ENCODE data around the gene SRP19. TPM values are rescaled to one million over a fixed set of nuclear protein-coding genes. Genes with fewer than 3 reads are reported as not detected.

Gene SRP19
- total RNA-seq, 1 experiment from 2014 or later: 56.4 TPM

DNA sequence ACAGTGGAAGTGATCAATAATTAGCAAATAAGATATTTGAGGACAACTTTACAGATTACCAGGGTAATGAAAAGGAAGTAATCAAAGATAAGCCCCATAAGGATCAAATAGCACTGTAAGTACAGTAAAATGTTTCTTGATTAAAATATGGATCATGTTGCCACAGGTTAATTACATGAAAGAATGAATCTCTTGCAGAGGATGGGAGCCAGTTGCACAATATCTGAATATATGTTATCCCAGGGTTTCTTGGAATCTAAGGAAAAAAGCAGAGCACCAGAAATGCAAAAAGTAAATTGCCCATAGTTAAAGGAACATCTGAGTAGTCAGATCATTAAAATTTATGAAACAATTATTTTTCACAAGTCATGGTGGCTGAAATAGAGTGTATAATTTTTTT lies 13.8 kb upstream of the SRP19 start:
- TF ChIP-seq, protein P1, sequence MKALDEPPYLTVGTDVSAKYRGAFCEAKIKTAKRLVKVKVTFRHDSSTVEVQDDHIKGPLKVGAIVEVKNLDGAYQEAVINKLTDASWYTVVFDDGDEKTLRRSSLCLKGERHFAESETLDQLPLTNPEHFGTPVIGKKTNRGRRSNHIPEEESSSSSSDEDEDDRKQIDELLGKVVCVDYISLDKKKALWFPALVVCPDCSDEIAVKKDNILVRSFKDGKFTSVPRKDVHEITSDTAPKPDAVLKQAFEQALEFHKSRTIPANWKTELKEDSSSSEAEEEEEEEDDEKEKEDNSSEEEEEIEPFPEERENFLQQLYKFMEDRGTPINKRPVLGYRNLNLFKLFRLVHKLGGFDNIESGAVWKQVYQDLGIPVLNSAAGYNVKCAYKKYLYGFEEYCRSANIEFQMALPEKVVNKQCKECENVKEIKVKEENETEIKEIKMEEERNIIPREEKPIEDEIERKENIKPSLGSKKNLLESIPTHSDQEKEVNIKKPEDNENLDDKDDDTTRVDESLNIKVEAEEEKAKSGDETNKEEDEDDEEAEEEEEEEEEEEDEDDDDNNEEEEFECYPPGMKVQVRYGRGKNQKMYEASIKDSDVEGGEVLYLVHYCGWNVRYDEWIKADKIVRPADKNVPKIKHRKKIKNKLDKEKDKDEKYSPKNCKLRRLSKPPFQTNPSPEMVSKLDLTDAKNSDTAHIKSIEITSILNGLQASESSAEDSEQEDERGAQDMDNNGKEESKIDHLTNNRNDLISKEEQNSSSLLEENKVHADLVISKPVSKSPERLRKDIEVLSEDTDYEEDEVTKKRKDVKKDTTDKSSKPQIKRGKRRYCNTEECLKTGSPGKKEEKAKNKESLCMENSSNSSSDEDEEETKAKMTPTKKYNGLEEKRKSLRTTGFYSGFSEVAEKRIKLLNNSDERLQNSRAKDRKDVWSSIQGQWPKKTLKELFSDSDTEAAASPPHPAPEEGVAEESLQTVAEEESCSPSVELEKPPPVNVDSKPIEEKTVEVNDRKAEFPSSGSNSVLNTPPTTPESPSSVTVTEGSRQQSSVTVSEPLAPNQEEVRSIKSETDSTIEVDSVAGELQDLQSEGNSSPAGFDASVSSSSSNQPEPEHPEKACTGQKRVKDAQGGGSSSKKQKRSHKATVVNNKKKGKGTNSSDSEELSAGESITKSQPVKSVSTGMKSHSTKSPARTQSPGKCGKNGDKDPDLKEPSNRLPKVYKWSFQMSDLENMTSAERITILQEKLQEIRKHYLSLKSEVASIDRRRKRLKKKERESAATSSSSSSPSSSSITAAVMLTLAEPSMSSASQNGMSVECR (CRISPR knock-in tag; IDR thresholded peaks at IDR 0.05; ENCODE audit: borderline replicate concordance): no peak
- TF ChIP-seq SMAD3 (CRISPR knock-in tag; IDR thresholded peaks at IDR 0.05; ENCODE audit: borderline replicate concordance) (no peak), NFYB (CRISPR knock-in tag; conservative IDR thresholded peaks at IDR 0.05; ENCODE audit: low read depth) (no peak), ZBTB21 (CRISPR knock-in tag; IDR thresholded peaks at IDR 0.05; ENCODE audit: borderline replicate concordance) (no peak), ZNF219 (CRISPR knock-in tag; IDR thresholded peaks at IDR 0.05; ENCODE audit: borderline replicate concordance) (no peak), ZNF396 (CRISPR knock-in tag; IDR thresholded peaks at IDR 0.05; ENCODE audit: borderline replicate concordance) (no peak), ZNF416 (CRISPR knock-in tag; IDR thresholded peaks at IDR 0.05) (no peak)
- TF ChIP-seq, protein P2, sequence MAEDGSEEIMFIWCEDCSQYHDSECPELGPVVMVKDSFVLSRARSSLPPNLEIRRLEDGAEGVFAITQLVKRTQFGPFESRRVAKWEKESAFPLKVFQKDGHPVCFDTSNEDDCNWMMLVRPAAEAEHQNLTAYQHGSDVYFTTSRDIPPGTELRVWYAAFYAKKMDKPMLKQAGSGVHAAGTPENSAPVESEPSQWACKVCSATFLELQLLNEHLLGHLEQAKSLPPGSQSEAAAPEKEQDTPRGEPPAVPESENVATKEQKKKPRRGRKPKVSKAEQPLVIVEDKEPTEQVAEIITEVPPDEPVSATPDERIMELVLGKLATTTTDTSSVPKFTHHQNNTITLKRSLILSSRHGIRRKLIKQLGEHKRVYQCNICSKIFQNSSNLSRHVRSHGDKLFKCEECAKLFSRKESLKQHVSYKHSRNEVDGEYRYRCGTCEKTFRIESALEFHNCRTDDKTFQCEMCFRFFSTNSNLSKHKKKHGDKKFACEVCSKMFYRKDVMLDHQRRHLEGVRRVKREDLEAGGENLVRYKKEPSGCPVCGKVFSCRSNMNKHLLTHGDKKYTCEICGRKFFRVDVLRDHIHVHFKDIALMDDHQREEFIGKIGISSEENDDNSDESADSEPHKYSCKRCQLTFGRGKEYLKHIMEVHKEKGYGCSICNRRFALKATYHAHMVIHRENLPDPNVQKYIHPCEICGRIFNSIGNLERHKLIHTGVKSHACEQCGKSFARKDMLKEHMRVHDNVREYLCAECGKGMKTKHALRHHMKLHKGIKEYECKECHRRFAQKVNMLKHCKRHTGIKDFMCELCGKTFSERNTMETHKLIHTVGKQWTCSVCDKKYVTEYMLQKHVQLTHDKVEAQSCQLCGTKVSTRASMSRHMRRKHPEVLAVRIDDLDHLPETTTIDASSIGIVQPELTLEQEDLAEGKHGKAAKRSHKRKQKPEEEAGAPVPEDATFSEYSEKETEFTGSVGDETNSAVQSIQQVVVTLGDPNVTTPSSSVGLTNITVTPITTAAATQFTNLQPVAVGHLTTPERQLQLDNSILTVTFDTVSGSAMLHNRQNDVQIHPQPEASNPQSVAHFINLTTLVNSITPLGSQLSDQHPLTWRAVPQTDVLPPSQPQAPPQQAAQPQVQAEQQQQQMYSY (CRISPR knock-in tag; IDR thresholded peaks at IDR 0.05): no peak
- TF ChIP-seq, protein P3, sequence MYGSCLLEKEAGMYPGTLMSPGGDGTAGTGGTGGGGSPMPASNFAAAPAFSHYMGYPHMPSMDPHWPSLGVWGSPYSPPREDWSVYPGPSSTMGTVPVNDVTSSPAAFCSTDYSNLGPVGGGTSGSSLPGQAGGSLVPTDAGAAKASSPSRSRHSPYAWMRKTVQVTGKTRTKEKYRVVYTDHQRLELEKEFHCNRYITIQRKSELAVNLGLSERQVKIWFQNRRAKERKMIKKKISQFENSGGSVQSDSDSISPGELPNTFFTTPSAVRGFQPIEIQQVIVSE (CRISPR knock-in tag; IDR thresholded peaks at IDR 0.05; ENCODE audit: borderline replicate concordance): no peak
- TF ChIP-seq, protein P4, sequence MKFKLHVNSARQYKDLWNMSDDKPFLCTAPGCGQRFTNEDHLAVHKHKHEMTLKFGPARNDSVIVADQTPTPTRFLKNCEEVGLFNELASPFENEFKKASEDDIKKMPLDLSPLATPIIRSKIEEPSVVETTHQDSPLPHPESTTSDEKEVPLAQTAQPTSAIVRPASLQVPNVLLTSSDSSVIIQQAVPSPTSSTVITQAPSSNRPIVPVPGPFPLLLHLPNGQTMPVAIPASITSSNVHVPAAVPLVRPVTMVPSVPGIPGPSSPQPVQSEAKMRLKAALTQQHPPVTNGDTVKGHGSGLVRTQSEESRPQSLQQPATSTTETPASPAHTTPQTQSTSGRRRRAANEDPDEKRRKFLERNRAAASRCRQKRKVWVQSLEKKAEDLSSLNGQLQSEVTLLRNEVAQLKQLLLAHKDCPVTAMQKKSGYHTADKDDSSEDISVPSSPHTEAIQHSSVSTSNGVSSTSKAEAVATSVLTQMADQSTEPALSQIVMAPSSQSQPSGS (CRISPR knock-in tag; IDR thresholded peaks at IDR 0.05; ENCODE audit: borderline replicate concordance, low read depth): no peak
- TF ChIP-seq, protein P5, sequence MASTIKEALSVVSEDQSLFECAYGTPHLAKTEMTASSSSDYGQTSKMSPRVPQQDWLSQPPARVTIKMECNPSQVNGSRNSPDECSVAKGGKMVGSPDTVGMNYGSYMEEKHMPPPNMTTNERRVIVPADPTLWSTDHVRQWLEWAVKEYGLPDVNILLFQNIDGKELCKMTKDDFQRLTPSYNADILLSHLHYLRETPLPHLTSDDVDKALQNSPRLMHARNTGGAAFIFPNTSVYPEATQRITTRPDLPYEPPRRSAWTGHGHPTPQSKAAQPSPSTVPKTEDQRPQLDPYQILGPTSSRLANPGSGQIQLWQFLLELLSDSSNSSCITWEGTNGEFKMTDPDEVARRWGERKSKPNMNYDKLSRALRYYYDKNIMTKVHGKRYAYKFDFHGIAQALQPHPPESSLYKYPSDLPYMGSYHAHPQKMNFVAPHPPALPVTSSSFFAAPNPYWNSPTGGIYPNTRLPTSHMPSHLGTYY (CRISPR knock-in tag; IDR thresholded peaks at IDR 0.05): no peak
- no peak for DNase-seq (ENCODE audit: low spot score)
- Mint-ChIP-seq H3K4me1 (peaks cover 20% of the 10 kb centered on the region), H3K36me3 (peaks cover 14% of the 10 kb centered on the region), H3K27me3 (ENCODE audit: low read depth) (no peaks in the 10 kb centered on the region; the same call in 1 of the 2 replicates), H3K4me3 (no peak overlapping the region), H3K27ac (no peak overlapping the region), H3K9me3 (peaks cover 13% of the 10 kb centered on the region)
- ATAC-seq: no peak
- ChIA-PET POLR2A (no interaction called here), CTCF (interaction anchor here (1.1 kb wide), 1 partner anchor 318 kb away, joined by 4 read pairs; no protein-coding TSS in a partner anchor)

Measured in WTC11 (cell line).